ENCODE measurements around the gene FAM180A. TPM values are rescaled to one million over a fixed set of nuclear protein-coding genes. Genes with fewer than 3 reads are reported as not detected.

Gene FAM180A
- total and polyA plus RNA-seq, 2 experiments from 2014 or later = not detected

DNA sequence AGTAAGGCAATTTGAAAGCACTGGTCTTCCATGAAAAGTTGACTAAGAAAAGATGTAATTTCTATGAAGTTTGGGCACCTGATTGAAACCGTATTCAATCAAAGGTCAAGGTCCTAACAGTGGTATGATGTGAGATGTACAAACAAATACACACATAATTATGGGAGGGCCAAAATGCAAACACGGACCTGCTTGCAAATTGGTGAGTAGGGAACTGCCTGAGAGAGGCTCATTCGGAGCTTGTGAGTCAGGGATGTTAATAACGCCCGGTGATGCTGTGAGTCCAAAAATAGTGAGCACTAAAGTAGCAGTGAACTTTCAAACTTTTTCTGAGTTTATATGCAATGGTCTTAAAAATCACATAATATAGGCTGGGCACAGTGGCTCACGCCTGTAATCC, 34.2 kb upstream of the FAM180A start:
- Histone ChIP-seq H3K36me3 (ENCODE audit: insufficient read depth) (no peaks in the 10 kb centered on the region), H4K20me1 (replicated peaks; ENCODE audit: insufficient read depth) (no peaks in the 10 kb centered on the region), H3K27ac (ENCODE audit: low read depth) (no peak overlapping the region), H3K4me1 (ENCODE audit: insufficient read depth) (no peaks in the 10 kb centered on the region; the same call in 1 of the 2 replicates), H3K4me2 (no peak overlapping the region), H3K27me3 (ENCODE audit: insufficient read depth) (no peaks in the 10 kb centered on the region), H3F3A (replicated peaks; ENCODE audit: low read depth) (no peaks in the 10 kb centered on the region), H3K9me2 (ENCODE audit: insufficient read depth) (no peaks in the 10 kb centered on the region), H2AFZ (peak overlapping the region; percentile 66; the same call in 1 of the 2 replicates), H3K4me3 (no peak overlapping the region), H3K79me2 (replicated peaks; ENCODE audit: insufficient read depth) (no peaks in the 10 kb centered on the region)
- TF ChIP-seq CREB1 (CRISPR knock-in tag; IDR thresholded peaks at IDR 0.05; ENCODE audit: low read depth) (no peak), ZNF331 (CRISPR knock-in tag; IDR thresholded peaks at IDR 0.05; ENCODE audit: low read depth) (no peak), ZNF114 (CRISPR knock-in tag; IDR thresholded peaks at IDR 0.05) (no peak), EZH2 (IDR thresholded peaks at IDR 0.05; ENCODE audit: low read depth, unreplicated experiment) (no peak), EZH2phosphoT487 (IDR thresholded peaks at IDR 0.05; ENCODE audit: unreplicated experiment) (no peak), POLR2AphosphoS5 (IDR thresholded peaks at IDR 0.05; ENCODE audit: low read depth) (no peak), STAT1 (IDR thresholded peaks at IDR 0.05; ENCODE audit: unreplicated experiment) (no peak), JUNB (IDR thresholded peaks at IDR 0.05; ENCODE audit: unreplicated experiment) (no peak), NANOG (IDR thresholded peaks at IDR 0.05; ENCODE audit: borderline replicate concordance) (no peak)
- TF ChIP-seq, protein P1, sequence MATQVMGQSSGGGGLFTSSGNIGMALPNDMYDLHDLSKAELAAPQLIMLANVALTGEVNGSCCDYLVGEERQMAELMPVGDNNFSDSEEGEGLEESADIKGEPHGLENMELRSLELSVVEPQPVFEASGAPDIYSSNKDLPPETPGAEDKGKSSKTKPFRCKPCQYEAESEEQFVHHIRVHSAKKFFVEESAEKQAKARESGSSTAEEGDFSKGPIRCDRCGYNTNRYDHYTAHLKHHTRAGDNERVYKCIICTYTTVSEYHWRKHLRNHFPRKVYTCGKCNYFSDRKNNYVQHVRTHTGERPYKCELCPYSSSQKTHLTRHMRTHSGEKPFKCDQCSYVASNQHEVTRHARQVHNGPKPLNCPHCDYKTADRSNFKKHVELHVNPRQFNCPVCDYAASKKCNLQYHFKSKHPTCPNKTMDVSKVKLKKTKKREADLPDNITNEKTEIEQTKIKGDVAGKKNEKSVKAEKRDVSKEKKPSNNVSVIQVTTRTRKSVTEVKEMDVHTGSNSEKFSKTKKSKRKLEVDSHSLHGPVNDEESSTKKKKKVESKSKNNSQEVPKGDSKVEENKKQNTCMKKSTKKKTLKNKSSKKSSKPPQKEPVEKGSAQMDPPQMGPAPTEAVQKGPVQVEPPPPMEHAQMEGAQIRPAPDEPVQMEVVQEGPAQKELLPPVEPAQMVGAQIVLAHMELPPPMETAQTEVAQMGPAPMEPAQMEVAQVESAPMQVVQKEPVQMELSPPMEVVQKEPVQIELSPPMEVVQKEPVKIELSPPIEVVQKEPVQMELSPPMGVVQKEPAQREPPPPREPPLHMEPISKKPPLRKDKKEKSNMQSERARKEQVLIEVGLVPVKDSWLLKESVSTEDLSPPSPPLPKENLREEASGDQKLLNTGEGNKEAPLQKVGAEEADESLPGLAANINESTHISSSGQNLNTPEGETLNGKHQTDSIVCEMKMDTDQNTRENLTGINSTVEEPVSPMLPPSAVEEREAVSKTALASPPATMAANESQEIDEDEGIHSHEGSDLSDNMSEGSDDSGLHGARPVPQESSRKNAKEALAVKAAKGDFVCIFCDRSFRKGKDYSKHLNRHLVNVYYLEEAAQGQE (IDR thresholded peaks at IDR 0.05; ENCODE audit: unreplicated experiment) = no peak
- TF ChIP-seq, protein P2, sequence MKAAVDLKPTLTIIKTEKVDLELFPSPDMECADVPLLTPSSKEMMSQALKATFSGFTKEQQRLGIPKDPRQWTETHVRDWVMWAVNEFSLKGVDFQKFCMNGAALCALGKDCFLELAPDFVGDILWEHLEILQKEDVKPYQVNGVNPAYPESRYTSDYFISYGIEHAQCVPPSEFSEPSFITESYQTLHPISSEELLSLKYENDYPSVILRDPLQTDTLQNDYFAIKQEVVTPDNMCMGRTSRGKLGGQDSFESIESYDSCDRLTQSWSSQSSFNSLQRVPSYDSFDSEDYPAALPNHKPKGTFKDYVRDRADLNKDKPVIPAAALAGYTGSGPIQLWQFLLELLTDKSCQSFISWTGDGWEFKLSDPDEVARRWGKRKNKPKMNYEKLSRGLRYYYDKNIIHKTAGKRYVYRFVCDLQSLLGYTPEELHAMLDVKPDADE (IDR thresholded peaks at IDR 0.05) = no peak
- TF ChIP-seq, protein P3, sequence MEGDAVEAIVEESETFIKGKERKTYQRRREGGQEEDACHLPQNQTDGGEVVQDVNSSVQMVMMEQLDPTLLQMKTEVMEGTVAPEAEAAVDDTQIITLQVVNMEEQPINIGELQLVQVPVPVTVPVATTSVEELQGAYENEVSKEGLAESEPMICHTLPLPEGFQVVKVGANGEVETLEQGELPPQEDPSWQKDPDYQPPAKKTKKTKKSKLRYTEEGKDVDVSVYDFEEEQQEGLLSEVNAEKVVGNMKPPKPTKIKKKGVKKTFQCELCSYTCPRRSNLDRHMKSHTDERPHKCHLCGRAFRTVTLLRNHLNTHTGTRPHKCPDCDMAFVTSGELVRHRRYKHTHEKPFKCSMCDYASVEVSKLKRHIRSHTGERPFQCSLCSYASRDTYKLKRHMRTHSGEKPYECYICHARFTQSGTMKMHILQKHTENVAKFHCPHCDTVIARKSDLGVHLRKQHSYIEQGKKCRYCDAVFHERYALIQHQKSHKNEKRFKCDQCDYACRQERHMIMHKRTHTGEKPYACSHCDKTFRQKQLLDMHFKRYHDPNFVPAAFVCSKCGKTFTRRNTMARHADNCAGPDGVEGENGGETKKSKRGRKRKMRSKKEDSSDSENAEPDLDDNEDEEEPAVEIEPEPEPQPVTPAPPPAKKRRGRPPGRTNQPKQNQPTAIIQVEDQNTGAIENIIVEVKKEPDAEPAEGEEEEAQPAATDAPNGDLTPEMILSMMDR (conservative IDR thresholded peaks at IDR 0.05; ENCODE audit: low read depth in 2 of 2) = no peak
- TF ChIP-seq, protein P4, sequence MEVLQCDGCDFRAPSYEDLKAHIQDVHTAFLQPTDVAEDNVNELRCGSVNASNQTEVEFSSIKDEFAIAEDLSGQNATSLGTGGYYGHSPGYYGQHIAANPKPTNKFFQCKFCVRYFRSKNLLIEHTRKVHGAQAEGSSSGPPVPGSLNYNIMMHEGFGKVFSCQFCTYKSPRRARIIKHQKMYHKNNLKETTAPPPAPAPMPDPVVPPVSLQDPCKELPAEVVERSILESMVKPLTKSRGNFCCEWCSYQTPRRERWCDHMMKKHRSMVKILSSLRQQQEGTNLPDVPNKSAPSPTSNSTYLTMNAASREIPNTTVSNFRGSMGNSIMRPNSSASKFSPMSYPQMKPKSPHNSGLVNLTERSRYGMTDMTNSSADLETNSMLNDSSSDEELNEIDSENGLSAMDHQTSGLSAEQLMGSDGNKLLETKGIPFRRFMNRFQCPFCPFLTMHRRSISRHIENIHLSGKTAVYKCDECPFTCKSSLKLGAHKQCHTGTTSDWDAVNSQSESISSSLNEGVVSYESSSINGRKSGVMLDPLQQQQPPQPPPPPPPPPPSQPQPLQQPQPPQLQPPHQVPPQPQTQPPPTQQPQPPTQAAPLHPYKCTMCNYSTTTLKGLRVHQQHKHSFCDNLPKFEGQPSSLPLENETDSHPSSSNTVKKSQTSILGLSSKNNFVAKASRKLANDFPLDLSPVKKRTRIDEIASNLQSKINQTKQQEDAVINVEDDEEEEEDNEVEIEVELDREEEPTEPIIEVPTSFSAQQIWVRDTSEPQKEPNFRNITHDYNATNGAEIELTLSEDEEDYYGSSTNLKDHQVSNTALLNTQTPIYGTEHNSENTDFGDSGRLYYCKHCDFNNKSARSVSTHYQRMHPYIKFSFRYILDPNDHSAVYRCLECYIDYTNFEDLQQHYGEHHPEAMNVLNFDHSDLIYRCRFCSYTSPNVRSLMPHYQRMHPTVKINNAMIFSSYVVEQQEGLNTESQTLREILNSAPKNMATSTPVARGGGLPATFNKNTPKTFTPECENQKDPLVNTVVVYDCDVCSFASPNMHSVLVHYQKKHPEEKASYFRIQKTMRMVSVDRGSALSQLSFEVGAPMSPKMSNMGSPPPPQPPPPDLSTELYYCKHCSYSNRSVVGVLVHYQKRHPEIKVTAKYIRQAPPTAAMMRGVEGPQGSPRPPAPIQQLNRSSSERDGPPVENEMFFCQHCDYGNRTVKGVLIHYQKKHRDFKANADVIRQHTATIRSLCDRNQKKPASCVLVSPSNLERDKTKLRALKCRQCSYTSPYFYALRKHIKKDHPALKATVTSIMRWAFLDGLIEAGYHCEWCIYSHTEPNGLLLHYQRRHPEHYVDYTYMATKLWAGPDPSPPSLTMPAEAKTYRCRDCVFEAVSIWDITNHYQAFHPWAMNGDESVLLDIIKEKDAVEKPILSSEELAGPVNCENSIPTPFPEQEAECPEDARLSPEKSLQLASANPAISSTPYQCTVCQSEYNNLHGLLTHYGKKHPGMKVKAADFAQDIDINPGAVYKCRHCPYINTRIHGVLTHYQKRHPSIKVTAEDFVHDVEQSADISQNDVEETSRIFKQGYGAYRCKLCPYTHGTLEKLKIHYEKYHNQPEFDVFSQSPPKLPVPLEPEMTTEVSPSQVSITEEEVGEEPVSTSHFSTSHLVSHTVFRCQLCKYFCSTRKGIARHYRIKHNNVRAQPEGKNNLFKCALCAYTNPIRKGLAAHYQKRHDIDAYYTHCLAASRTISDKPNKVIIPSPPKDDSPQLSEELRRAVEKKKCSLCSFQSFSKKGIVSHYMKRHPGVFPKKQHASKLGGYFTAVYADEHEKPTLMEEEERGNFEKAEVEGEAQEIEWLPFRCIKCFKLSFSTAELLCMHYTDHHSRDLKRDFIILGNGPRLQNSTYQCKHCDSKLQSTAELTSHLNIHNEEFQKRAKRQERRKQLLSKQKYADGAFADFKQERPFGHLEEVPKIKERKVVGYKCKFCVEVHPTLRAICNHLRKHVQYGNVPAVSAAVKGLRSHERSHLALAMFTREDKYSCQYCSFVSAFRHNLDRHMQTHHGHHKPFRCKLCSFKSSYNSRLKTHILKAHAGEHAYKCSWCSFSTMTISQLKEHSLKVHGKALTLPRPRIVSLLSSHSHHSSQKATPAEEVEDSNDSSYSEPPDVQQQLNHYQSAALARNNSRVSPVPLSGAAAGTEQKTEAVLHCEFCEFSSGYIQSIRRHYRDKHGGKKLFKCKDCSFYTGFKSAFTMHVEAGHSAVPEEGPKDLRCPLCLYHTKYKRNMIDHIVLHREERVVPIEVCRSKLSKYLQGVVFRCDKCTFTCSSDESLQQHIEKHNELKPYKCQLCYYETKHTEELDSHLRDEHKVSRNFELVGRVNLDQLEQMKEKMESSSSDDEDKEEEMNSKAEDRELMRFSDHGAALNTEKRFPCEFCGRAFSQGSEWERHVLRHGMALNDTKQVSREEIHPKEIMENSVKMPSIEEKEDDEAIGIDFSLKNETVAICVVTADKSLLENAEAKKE (CRISPR knock-in tag; IDR thresholded peaks at IDR 0.05) = no peak
- Mint-ChIP-seq H3K9me3 (peaks cover 12% of the 10 kb centered on the region), H3K27ac (no peak overlapping the region), H3K4me1 (no peaks in the 10 kb centered on the region), H3K4me3 (no peak overlapping the region), H3K27me3 (ENCODE audit: insufficient read depth, low read depth, poor library complexity) (no peaks in the 10 kb centered on the region), H3K36me3 (ENCODE audit: low read depth) (no peaks in the 10 kb centered on the region; the same call in 2 of the 3 replicates)
- ATAC-seq (no peak), DNase-seq (ENCODE audit: low spot score) (no peak)
